Stimulated activated CD8-positive, alpha-beta memory T cell treated with anti-CD3 and anti-CD28 coated beads, Interleukin-7, amount 100 ng/mL, for 4 hours (primary cell): ENCODE results near the gene PSMB7.

Experiments used
- DNase-seq, 2 donors: peaks; one replicate each; pipeline ENCODE4 v3.0.0-alpha.2; 2020; ENCODE audit warnings: low read depth in 2 of 2

The PSMB7 gene

DNA sequence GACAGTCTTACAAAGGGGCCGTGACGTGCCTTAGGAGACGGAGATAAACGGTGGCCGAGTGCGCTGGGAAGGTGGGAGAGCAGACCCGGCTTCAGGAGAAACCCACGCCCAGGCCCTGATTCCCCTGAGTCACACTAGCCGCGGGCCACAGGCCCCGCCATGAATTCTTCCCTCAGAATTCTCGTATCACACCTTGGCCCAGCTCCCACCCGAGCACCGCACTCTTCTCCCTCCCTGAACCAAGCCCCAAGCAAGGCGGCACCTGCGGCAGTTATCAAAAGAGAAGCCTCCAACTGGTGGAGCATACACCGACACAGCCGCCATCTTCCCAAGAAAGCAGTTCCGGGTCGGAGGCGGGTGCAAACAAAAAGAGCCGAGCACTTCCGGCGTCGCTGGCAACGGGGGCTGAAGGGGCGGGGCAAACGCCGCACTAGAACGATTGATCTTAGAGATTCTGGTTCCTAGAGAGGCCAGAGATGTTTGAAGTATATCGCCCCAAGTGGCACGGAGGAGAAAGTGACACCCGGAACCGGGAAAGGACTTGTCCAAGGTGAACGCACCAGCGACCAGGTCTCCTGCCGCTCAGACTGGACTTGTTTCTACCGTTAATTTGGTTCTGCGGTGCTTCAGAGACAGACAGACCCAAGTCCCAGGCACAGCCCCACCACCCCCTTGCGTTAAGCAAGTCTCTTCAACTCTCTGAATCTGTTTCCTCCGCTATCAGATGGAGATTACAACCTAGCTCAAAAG, at the start of gene PSMB7:
PSMB7 (minus strand) TSS at position 341 of the 750 bp plus-strand sequence; CDS start at position 324, 17 bp downstream.
- DNase-seq: peak; percentile 94 to 96

GRCh38 chr9:124462739-124463138, 47.5 kb upstream of the PSMB7 start:
- no peak for DNase-seq

GRCh38 chr9:124458441-124458840, 43.2 kb upstream of the PSMB7 start:
- DNase-seq: no peak

- DNase-seq: no peak
Observed at GRCh38 chr9:124457887-124458431, 42.7 kb upstream of the PSMB7 start.

DNA sequence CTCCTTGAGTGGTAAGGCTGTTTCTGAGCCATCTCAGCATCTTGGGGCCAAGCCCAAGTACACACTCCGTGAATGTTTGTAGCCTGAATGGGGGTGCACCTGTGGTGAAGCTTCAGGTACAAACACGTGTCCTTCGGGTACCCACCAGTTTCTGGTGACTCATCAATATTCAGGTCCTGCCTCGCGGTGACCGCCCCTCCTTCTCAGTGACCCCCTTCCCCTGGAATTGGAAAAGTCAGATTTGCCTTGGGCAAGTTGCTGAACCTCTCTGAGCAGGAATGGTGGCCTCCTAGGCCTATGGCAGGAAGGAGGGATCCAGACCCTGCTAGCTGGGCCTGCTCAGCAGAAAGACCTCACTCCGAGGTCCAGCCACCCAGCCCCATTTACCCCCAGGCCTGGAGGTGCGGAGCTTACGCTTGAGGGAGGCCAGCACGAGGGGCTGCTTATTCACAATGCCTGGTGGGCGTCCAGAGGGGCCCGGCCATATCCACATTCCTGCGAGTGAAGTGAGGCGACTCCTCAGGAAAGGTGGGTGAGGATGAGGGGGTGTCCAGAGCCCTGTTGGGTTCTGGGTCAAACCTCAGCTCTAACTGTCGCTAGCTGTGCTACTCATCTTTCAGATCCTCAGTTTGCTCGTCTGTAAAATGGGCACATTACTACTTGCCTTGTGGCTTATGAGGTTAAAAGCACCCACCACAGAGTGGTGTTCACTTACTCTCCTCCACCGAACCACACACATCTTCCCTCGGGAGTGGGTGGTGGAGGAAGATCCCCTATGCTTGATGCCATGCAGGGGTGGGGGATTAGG, 42.0 kb upstream of the PSMB7 start:
- DNase-seq: no peak

DNA sequence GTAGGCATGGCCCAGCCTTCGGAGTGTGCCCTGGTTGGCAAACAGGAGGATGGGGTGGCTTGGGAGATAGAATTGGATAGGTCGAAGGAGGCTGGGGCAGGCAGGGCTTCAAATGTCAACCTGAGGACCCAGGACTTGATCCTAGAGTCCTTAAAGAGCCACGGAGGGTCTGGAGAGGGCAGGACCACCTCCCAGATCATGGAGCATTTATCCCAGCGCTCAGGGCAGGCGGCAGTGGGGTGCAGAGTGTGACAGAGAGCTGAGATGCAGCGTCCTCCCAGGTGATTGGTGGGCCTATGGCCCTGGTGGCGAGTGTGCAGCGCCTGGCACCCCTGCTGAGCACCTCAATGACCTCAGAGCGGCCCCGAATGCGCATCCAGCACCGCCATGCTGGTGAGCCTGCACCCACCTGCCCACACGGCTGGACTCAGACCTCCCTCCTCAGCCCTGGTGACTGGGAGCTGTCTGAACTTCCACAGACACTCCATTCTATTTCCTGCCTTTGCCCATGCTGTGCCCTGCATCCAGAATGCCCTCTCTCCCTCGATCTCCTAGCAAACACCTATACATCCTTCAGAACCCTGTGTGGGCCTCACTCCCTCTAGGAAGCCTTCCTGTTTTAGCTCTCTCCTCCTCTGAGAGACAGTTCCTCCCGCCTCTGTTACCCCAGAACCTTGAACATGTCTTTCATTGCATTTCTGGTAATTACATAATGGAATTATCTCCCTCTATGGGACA, 41.3 kb upstream of the PSMB7 start:
- no peak for DNase-seq

DNA sequence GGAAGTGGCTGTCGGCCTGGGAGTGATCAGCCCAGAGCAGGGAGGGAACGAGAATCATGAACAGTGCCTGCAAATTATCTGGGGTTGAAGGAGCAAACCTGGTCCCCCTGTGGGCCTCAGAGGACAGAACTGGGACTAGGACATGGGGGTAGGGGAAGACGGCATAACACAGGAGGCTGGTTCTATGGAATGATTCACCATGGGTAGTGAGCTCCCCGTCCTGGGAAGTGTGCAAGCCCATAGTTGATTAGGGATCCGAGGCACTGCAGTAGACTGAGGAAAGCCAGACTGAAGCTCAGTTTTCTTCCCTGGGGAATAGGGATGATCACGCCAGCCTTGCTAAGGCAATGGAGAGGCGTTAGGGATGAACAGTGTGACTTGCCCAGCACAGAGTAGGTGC, 40.6 kb upstream of the PSMB7 start:
- no peak for DNase-seq

DNA sequence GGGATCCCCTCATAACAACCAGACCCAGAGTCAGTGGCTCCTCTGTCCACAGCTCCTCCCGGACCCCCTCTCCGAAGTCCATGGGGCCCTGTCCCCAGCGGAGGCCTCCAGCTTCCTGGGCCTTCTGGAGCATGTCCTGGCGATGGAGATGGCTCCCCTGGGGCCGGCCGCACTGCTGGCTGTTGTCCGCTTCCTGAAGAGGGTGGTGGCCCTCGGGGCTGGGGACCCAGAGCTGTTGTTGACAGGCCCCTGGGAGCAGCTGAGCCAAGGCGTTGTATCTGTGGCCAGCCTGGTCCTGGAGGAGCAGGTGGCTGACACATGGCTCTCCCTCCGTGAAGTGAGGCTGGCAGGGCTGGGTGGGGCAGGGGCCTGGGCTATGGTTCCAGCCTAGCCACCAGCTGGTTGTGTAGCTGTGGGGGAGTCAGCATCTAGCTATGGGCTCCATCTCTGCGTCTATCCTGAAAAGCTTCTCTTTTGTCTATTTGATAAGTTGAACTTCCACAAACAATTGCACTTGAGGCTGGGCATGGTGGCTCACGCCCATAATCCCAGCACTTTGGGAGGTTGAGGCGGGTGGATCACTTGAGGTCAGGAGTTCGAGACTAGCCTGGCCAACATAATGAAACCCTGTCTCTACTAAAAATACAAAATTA, 39.7 kb upstream of the PSMB7 start:
- no peak for DNase-seq

DNA sequence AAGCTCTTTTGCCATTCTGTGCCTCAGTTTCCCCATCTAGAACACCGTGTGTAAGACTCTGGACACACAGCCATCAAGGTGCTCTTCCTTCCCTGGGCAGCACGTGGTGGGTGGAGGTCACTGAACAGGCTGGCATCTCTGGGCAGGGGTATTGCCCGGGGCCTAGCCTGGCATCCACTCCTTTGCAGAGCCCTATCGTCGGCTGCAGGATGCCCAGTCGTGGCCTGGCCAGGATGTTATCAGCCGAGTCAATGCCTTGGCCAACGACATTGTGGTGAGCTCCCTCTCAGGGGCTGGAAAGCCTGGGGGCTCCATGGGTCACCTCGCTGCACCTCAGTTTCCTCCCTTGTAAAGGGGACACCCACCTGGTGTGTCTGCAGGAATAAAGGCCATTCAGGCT, 39.1 kb upstream of the PSMB7 start:
- no peak for DNase-seq

DNA sequence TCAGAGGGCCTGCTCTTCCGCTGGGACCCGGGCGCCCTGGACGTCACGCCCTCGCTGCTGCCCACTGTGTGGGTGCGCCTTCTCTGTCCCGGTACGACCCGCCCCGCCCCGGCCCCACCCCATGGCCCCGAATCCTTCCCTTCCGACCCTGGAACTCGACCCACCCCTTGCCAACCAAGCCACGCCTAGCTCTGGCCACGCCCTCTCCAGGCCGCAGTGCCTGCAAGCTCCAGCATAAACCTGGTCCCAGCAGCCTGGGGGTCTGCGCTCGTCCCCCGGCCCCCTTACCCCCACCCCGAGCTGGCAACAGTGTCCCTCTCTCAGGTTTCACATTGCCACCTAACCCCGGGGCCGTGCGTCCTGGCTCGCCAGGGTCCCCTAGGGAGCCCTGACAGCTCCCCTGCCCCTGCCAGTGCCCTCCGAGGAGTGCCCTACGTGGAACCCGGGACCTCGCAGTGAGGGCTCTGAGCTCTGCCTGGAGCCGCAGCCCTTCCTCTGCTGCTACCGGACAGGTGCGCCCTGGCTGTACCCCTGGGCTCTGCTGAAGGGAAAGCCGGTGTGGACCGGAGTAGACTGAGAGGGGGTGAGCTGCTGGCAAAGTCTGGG, 38.4 kb upstream of the PSMB7 start:
- DNase-seq: no peak

- DNase-seq: no peak
Observed at GRCh38 chr9:124452841-124453585, 37.8 kb upstream of the PSMB7 start.

GRCh38 chr9:124452326-124452725, 37.1 kb upstream of the PSMB7 start:
- no peak for DNase-seq

- no peak for DNase-seq
Observed at GRCh38 chr9:124450931-124451661, 35.9 kb upstream of the PSMB7 start.

DNA sequence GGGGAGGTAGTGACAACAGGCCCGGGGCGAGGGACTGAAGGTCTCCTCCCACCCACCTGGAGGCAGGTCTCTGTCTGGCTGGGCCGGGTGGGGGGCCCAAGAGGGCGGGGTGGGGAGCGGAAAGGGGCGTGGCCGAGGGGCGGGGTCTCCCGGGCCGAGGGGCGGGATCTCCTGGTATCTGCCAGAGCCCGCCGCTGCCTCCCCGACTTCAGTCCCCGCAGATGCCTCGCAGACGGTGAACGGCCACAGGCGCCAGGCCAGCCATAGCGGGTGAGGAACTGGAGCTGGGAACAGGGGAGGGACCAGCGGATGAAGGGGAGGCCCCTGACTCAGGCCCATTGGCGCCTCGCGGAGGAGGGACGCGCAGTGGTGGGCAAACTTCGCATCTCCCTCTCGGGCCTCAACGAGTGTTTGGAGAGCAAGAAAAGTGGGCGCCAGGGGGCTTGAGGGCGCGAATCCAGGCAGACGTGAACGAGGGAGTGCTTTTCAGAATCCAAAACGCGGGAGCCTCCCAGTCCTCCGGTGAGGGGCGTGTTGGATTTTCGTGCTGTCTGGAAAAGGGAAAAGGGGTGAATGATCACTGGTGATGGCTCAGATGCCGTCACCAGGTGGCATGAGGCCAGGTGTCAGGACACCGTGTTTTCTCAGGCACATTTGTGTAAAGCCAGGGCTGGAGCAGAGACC, 35.1 kb upstream of the PSMB7 start, which contains the start of gene ADGRD2:
ADGRD2 (plus strand) TSS at position 211 of the 684 bp plus-strand sequence. CDS start 1,216 bp downstream, outside the sequence.
- no peak for DNase-seq

DNA sequence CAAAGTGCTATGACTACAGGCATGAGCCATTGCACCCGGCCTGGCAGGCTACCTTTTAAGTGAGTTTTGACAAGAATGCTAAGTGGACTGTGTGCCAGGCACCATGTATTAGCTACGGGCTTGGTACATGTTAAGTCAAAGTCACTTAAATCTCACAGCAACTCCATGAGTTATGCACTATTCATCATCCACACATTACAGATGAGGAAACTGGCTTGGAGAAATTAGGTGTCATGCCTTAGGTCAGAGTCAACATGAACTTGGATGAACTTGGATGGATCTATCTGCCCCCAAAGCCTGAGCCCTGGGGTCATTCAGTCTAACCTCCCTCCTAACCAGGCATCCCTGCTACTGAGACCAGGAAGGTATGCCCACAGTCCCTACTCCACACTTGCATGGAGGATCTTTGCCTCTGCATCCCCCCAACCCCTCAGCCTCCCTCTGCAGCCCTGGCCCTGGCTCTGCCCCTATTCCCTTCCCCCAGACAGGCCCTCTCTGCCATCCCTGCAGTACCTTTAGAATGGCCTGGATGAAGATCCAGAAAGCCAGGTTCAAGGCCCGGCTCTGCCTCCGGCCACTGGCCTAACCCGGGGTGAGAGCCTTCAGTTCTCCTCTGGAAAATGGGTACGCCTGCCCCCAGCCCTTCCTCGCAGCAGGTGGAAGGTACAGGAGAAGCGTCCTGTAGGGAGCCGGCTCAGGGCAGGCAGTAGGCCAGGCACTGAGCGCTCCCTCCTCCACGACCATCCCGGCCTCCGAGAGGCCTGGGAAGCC, 34.3 kb upstream of the PSMB7 start:
- DNase-seq: no peak

DNA sequence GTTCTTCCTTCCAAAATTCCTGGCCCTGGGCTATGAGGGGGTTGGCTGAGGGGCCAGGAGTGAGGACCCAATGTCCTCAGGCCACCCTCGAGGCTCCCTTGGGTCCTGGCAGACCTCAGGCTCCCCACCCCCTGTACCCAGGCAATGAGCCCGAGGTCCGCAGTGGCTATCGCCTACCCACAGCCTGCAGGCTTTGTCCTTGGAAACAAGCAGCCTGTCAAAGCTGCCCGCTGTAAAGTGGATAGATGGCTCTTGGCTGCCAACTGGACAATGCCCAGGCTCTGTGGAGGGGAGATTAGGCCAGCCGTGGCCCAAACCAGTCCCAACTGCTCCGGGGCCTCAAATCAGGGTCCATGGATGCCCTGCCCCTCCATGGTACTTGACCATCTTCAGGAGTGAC, 32.8 kb upstream of the PSMB7 start:
- DNase-seq: no peak

GRCh38 chr9:124447297-124447661, 32.0 kb upstream of the PSMB7 start:
- DNase-seq: no peak

DNA sequence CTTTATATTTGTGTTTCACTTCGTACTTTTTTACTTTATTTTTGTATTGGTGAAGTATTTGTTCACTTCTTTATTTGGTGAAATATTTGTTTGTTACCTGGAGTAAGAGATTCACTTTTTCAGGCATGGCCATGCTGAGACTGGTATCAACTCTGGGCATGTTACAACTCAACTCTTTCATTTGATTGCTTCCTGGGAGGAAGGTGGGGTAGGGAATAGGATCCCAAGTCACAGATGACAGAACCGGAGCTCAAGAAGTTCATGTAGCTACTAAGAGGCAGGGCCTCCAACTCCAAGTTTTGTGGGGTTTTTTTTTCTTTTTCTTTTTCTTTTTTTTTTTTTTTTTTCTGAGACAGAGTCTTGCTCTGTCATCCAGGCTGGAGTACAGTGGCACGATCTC, 28.9 kb upstream of the PSMB7 start:
- no peak for DNase-seq
